HCT116 (cell line): Measurements from ENCODE around the gene C11orf21. TPM values are rescaled to one million over a fixed set of nuclear protein-coding genes. Genes with fewer than 3 reads are reported as not detected.

ENCODE experiments used
- ATAC-seq: fragments of 200-7000 bp; cut with Tn5 transposase; 2 replicates; pipeline ENCODE4 v1.9.1; 2020; ENCODE audit warnings: mild to moderate bottlenecking, moderate library complexity
- BruUV-seq: library from RNA; stranded (reverse); fragments of 400-500 nt; replicated peaks from 2 replicates; lab custom pipeline; 2021; lab: Mats Ljungman, UMichigan
- CTCF ChIA-PET: fragments of 300-600 bp; sonication (Branson Sonifier 250); formaldehyde crosslinking; loops from one replicate; lab custom pipeline; 2021; ENCODE audit warnings: antibody characterized with exemption; lab: Charles Lee
- POLR2A ChIA-PET: fragments of 300-600, 350-600 bp; sonication (Branson Sonifier 250); formaldehyde crosslinking; loops from one replicate; lab custom pipeline; 2021; ENCODE audit warnings: antibody characterized with exemption; lab: Charles Lee
- RAD21 ChIA-PET, 2 experiments: fragments of 300-600 bp; sonication (Branson Sonifier 250); formaldehyde crosslinking; loops; one replicate each; lab custom pipeline; 2023; ENCODE audit warnings: low total read pairs in 2 of 2; ENCODE audit not compliant: uncharacterized antibody in 2 of 2, unreplicated experiment in 2 of 2, low non-redundant PET in 1 of 2; lab: Charles Lee
- DNase-seq: peaks from one replicate; pipeline ENCODE4 v3.0.0-alpha.2; 2010; ENCODE audit warnings: low read depth, low spot score
- H2AFZ ChIP-seq: fragments of 200-600 bp; shearing (Covaris generic), sonication (generic); 2 replicates; pipeline ENCODE4 v1.6.1; 2017; ENCODE audit warnings: low read depth, mixed run types, mixed read lengths, antibody characterized with exemption, low read length; ENCODE audit not compliant: poor library complexity, severe bottlenecking
- H3K27ac ChIP-seq: 2 replicates; pipeline ENCODE4 v1.5.1; 2012; ENCODE audit warnings: low read depth, low read length
- H3K27me3 ChIP-seq: fragments of 200-600 bp; sonication (generic); 2 replicates; pipeline ENCODE4 v1.6.1; 2016; ENCODE audit warnings: mixed run types, low read length, mixed read lengths; ENCODE audit not compliant: insufficient read depth
- H3K36me3 ChIP-seq, 2 experiments: fragments of 200-500 bp in 1 of 2; fragments of 200-600 bp in 1 of 2; sonication (Bioruptor generic) in 1 of 2; sonication (generic) in 1 of 2; 2 replicates each; pipeline versions ENCODE4 v1.5.1 to v1.6.1; 2014 to 2016; ENCODE audit warnings: low read length in 2 of 2, inconsistent platforms in 1 of 2, mixed read lengths in 1 of 2, mixed run types in 1 of 2; ENCODE audit not compliant: insufficient read depth in 2 of 2, control insufficient read depth in 1 of 2
- H3K4me1 ChIP-seq, 2 experiments: fragments of 200-600 bp in 1 of 2; sonication (generic) in 1 of 2; 2 replicates each; pipeline versions ENCODE4 v1.5.1 to v1.6.1; 2012 to 2017; ENCODE audit warnings: low read length in 2 of 2, inconsistent platforms in 1 of 2, mild to moderate bottlenecking in 1 of 2, mixed read lengths in 1 of 2, mixed run types in 1 of 2, moderate library complexity in 1 of 2; ENCODE audit not compliant: insufficient read depth in 2 of 2, control insufficient read depth in 1 of 2
- H3K4me2 ChIP-seq: fragments of 200-600 bp; sonication (generic); 2 replicates; pipeline ENCODE4 v1.6.1; 2017; ENCODE audit warnings: mixed run types, low read length, mixed read lengths
- H3K4me3 ChIP-seq, 2 experiments: fragments of 200-600 bp in 1 of 2; sonication (generic) in 1 of 2; replicated peaks in 1 of 2; 2 replicates each; pipeline ENCODE4 v1.5.1; 2011 to 2016; ENCODE audit warnings: low read length in 2 of 2, control low read depth in 1 of 2, low read depth in 1 of 2, mild to moderate bottlenecking in 1 of 2, mixed read lengths in 1 of 2, mixed run types in 1 of 2
- H3K79me2 ChIP-seq: fragments of 200-600 bp; sonication (generic); 2 replicates; pipeline ENCODE4 v1.6.1; 2017; ENCODE audit warnings: mild to moderate bottlenecking, mixed run types, low read length, moderate library complexity, mixed read lengths; ENCODE audit not compliant: insufficient read depth
- H3K9ac ChIP-seq: fragments of 200-600 bp; sonication (generic); 2 replicates; pipeline ENCODE4 v1.6.1; 2016; ENCODE audit warnings: low read length, mixed read lengths
- H3K9me2 ChIP-seq: fragments of 200-600 bp; sonication (generic), shearing (Covaris generic); 2 replicates; pipeline ENCODE4 v1.6.1; 2017; ENCODE audit warnings: mixed run types, mild to moderate bottlenecking, moderate library complexity; ENCODE audit not compliant: insufficient read depth
- H3K9me3 ChIP-seq, 2 experiments: fragments of 200-500 bp in 1 of 2; fragments of 200-600 bp in 1 of 2; sonication (Bioruptor generic) in 1 of 2; sonication (generic) in 1 of 2; 2 replicates each; pipeline ENCODE4 v1.6.1; 2014 to 2017; ENCODE audit warnings: low read length in 2 of 2, mixed read lengths in 2 of 2, inconsistent platforms in 1 of 2, low read depth in 1 of 2, mild to moderate bottlenecking in 1 of 2, mixed run types in 1 of 2, moderate library complexity in 1 of 2; ENCODE audit not compliant: control insufficient read depth in 1 of 2, insufficient read depth in 1 of 2
- H4K20me1 ChIP-seq: fragments of 200-600 bp; sonication (generic), shearing (Covaris generic); 2 replicates; pipeline ENCODE4 v1.6.1; 2017; ENCODE audit warnings: mixed run types, mild to moderate bottlenecking, moderate library complexity; ENCODE audit not compliant: insufficient read depth
- ELF1 ChIP-seq: IDR thresholded peaks from 2 replicates; pipeline ENCODE4 v1.6.1; 2012; ENCODE audit warnings: low read depth, borderline replicate concordance
- EZH2 ChIP-seq: fragments of 200-600 bp; sonication (generic); IDR thresholded peaks from 2 replicates; pipeline ENCODE4 v1.6.1; 2017; ENCODE audit warnings: antibody characterized with exemption, mixed run types
- EZH2phosphoT487 ChIP-seq: fragments of 200-600 bp; IDR thresholded peaks from 2 replicates; pipeline ENCODE4 v1.6.1; 2018; ENCODE audit warnings: antibody characterized with exemption, borderline replicate concordance
- FOSL1 ChIP-seq: IDR thresholded peaks from 2 replicates; pipeline ENCODE4 v1.6.1; 2012; ENCODE audit warnings: low read depth
- JUND ChIP-seq: IDR thresholded peaks from 2 replicates; pipeline ENCODE4 v1.6.1; 2012
- POLR2A ChIP-seq: IDR thresholded peaks from 2 replicates; pipeline ENCODE4 v1.7.0; 2011; ENCODE audit warnings: borderline replicate concordance; ENCODE audit not compliant: insufficient read depth, insufficient read length; ENCODE audit errors: extremely low read depth
- YY1 ChIP-seq: IDR thresholded peaks from 2 replicates; pipeline ENCODE4 v1.6.1; 2011; ENCODE audit warnings: low read length, low read depth, moderate library complexity, mild to moderate bottlenecking; ENCODE audit not compliant: insufficient replicate concordance; ENCODE audit errors: extremely low read depth
- intact Hi-C: fragments of 100-400 bp; cut with micrococcal nuclease; formaldehyde crosslinking; loops from 2 replicates; pipeline ENCODE4 v1.10.0; 2022
- total RNA-seq: library from RNA; stranded (reverse); gene quantifications from one replicate; pipeline ENCODE4 v1.2.1, GENCODE V29; 2021; ENCODE audit not compliant: unreplicated experiment

Gene C11orf21
- total RNA-seq, 1 experiment from 2014 or later, result not detected

- Histone ChIP-seq H3K4me3 (no peak overlapping the region), H3K9ac (no peak overlapping the region), H4K20me1 (no peaks in the 10 kb centered on the region), H3K36me3 (no peaks in the 10 kb centered on the region), H3K27me3 (no peaks in the 10 kb centered on the region), H3K4me2 (no peak overlapping the region), H3K79me2 (no peaks in the 10 kb centered on the region), H3K4me1 (peaks cover 0 to 3% of the 10 kb centered on the region in 2 experiments; a peak in 1 of 4 replicates), H2AFZ (no peak overlapping the region), H3K9me2 (no peaks in the 10 kb centered on the region), H3K9me3 (no peaks in the 10 kb centered on the region), H3K27ac (no peak overlapping the region)
- ChIA-PET CTCF (no interaction called here), RAD21 (no interaction called here), POLR2A (no interaction called here)
- no peak for DNase-seq
- BruUV-seq, result no TSS peak
- no peak for ATAC-seq
- intact Hi-C loops, result no loop called here
- no peak for TF ChIP-seq YY1
Measured at GRCh38 chr11:2261436-2262230, 40.1 kb downstream of the C11orf21 start.

- H3K4me2 ChIP-seq, result no peak overlapping the region
- no peaks in the 10 kb centered on the region for H3K9me3 ChIP-seq
- no peaks in the 10 kb centered on the region for H3K27me3 ChIP-seq
- ChIA-PET RAD21 (no interaction called here), CTCF (no interaction called here), POLR2A (no interaction called here)
- H3K79me2 ChIP-seq, result no peaks in the 10 kb centered on the region
- no TSS peak for BruUV-seq
- H3K36me3 ChIP-seq, result no peaks in the 10 kb centered on the region
- H3K4me1 ChIP-seq, result peaks cover 0 to 3% of the 10 kb centered on the region in 2 experiments; a peak in 1 of 4 replicates
- no peaks in the 10 kb centered on the region for H4K20me1 ChIP-seq
- DNase-seq, result no peak
- intact Hi-C loops, result no loop called here
- H3K27ac ChIP-seq, result no peak overlapping the region
- no peak overlapping the region for H2AFZ ChIP-seq
- H3K4me3 ChIP-seq, result no peak overlapping the region
- no peaks in the 10 kb centered on the region for H3K9me2 ChIP-seq
- no peak for ATAC-seq
- TF ChIP-seq FOSL1 (no peak), EZH2phosphoT487 (no peak), EZH2 (no peak), ELF1 (no peak), JUND (no peak), POLR2A (no peak)
- H3K9ac ChIP-seq, result no peak overlapping the region
Measured at GRCh38 chr11:2260491-2261364, 41.0 kb downstream of the C11orf21 start.
